GM19395 (cell line): ENCODE measurements around the gene PXMP4.
"Not testable (repeated sequence)": the region's sequence is repeated elsewhere in the genome, so short reads cannot be mapped to it uniquely, and the experiment has no call there.

Experiments used
- ATAC-seq: cut with Tn5 transposase; IDR thresholded peaks from one replicate; pipeline ENCODE4 v1.9.1; 2021; ENCODE audit warnings: mild to moderate bottlenecking, moderate library complexity; ENCODE audit not compliant: unreplicated experiment

Gene PXMP4

GRCh38 chr20:33719989-33720709 is at the start of gene PXMP4:
PXMP4 (minus strand) TSS chr20:33720310; CDS start chr20:33720207, 103 bp downstream.
- ATAC-seq: peak; percentile 97

- ATAC-seq: no peak
Measured at GRCh38 chr20:33769043-33769442, 48.9 kb upstream of the PXMP4 start.

GRCh38 chr20:33767777-33768138 is 47.6 kb upstream of the PXMP4 start:
- ATAC-seq: no peak

GRCh38 chr20:33766686-33767085 is 46.6 kb upstream of the PXMP4 start:
- no peak for ATAC-seq

GRCh38 chr20:33765592-33765991 is 45.5 kb upstream of the PXMP4 start:
- ATAC-seq: no peak

- ATAC-seq: no peak
Measured at GRCh38 chr20:33765099-33765498, 45.0 kb upstream of the PXMP4 start.

GRCh38 chr20:33761698-33762250 is 41.7 kb upstream of the PXMP4 start:
- ATAC-seq: no peak

GRCh38 chr20:33757458-33757857 is 37.3 kb upstream of the PXMP4 start:
- no peak for ATAC-seq

- no peak for ATAC-seq
Measured at GRCh38 chr20:33757046-33757445, 36.9 kb upstream of the PXMP4 start.

GRCh38 chr20:33755936-33756490 is 35.9 kb upstream of the PXMP4 start:
- ATAC-seq: not testable (repeated sequence)

- no peak for ATAC-seq
Measured at GRCh38 chr20:33753763-33754162, 33.7 kb upstream of the PXMP4 start.

- no peak for ATAC-seq
Measured at GRCh38 chr20:33753143-33753542, 33.0 kb upstream of the PXMP4 start.

GRCh38 chr20:33751775-33752174 is 31.7 kb upstream of the PXMP4 start:
- no peak for ATAC-seq

- ATAC-seq: no peak
Measured at GRCh38 chr20:33746325-33746998, 26.4 kb upstream of the PXMP4 start.

- no peak for ATAC-seq
Measured at GRCh38 chr20:33744773-33745385, 24.8 kb upstream of the PXMP4 start.

- no peak for ATAC-seq
Measured at GRCh38 chr20:33744181-33744580, 24.1 kb upstream of the PXMP4 start.

- ATAC-seq: no peak
Measured at GRCh38 chr20:33740189-33740588, 20.1 kb upstream of the PXMP4 start.

- no peak for ATAC-seq
Measured at GRCh38 chr20:33739493-33739892, 19.4 kb upstream of the PXMP4 start.

GRCh38 chr20:33736962-33737361 is 16.9 kb upstream of the PXMP4 start:
- ATAC-seq: no peak

GRCh38 chr20:33733654-33734576 is 13.8 kb upstream of the PXMP4 start:
- ATAC-seq: no peak
